GM19099 (cell line): ENCODE data around the gene UBXN11.

Experiments
- POLR2A ChIP-seq: IDR thresholded peaks from 3 replicates; pipeline ENCODE4 v1.6.1; 2011; ENCODE audit warnings: low read depth; ENCODE audit not compliant: insufficient read length; ENCODE audit errors: extremely low read depth

UBXN11 gene

DNA sequence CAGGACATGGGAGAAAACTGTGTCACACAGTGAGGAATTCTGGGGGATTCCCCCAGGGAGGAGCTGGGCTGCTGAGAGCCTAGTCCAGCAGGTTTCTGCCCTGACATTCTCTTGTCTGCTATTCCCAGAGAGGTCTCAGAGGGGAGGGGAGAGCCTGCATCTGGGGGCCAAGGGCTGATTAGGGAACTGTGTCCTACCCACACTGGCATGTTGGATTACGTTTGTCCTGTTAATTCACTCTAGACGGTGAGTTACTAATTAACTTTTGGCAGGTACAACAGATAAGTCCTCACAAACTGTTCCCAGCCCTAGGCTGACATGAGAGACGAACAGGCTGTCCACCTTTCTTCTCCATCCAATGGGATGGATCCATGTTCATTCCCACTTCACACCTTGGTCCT lies 29.2 kb downstream of the UBXN11 start:
- no peak for TF ChIP-seq POLR2A

DNA sequence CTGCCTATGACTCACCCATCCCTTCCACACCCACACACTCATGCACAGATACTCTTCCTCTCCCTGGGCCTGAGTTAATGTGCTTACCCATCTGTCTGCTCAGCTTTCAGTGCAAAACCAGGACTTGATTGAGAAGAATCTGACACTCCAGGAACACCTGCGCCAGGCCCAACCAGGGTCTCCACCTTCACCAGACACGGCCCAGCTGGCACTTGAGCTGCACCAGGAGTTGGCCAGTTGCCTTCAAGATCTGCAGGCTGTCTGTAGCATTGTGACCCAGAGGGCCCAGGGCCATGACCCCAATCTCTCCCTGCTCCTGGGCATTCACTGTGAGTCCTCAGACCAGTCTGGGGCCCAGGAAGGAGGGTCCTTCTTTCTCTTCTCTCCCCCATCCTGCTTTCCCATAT lies 30.0 kb downstream of the UBXN11 start:
- no peak for TF ChIP-seq POLR2A

DNA sequence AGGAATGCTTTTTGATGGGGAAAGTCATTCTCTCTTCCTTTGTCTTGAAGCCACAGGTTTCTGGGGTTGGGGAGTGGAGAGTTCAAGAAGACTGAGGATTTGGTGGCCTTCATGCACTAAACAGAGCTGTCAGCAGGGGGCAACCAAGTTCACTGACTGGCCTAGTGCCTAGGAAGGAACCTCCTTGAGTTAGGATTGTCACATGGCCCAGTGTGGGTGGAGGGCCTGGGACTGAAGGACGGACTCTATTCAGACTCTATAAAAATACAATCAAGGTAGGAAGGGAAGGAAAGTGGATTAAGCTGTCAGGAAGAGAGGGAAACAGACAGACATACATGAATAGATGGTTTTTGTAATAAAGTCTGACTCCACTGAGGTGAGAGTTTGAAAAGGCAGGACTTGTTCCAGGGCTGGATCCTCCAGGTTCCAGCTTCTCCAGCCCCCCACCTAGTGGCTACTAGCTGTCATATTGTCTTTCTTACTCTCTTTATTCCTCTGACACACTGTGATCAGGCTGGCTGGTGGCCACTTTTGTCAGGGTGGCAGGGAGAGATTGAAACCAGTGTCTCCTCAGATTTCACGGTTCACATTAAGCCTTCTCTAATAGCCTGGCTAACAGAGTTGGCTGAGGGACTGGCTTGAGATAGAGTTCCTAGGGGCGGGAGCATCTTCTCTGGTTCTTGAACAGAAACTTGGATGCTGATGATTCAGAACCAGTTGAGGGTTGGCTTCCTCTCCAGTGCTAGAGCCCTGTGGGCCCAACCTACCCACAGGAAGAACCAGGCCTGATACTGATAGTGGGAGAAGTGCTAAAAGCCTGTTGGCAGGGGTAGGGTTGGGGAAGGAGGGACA lies 30.6 kb downstream of the UBXN11 start:
- TF ChIP-seq POLR2A: no peak

DNA sequence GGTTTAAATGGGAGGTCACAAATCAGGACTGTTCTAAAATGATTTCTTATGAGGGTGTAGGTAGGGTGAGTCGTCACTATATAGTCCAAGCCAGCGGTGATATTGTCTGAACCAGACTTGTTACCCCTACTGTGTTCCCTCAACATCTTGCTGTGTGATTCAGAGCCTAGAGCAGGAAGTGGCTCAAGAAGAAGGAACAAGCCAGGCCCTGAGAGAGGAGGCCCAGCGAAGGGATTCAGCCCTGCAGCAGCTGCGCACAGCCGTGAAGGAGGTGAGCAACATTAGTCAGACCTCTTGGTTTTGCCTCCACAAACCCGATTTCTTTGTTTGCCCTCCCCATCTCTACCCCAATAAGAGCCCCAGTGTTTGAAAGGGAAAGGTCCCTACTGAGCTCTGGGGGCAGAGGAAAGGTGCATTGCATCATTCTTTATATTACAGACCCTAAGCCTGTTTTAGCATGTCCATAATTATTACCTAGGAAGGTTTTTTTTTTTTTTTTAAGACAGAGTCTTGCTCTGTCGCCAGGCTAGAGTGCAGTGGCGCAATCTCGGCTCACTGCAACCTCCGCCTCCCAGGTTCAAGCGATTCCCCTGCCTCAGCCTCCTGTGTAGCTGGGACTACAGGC lies 31.5 kb downstream of the UBXN11 start:
- no peak for TF ChIP-seq POLR2A

DNA sequence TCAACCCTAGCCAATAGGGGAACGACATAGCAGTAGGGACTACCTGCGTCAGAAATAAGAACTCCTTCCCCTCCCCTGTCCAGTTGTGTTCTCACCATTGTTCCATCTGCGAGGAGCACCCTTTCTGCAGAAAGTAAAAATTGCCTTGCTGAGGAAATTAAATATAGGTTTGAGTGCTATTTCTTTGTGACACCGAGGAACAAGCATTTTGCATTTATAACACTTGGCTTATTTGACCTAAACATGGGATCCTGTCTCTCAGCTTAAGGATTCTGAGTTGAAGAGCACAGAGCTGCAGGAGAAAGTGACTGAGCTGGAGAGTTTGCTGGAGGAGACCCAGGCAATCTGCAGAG lies 37.3 kb downstream of the UBXN11 start:
- no peak for TF ChIP-seq POLR2A

DNA sequence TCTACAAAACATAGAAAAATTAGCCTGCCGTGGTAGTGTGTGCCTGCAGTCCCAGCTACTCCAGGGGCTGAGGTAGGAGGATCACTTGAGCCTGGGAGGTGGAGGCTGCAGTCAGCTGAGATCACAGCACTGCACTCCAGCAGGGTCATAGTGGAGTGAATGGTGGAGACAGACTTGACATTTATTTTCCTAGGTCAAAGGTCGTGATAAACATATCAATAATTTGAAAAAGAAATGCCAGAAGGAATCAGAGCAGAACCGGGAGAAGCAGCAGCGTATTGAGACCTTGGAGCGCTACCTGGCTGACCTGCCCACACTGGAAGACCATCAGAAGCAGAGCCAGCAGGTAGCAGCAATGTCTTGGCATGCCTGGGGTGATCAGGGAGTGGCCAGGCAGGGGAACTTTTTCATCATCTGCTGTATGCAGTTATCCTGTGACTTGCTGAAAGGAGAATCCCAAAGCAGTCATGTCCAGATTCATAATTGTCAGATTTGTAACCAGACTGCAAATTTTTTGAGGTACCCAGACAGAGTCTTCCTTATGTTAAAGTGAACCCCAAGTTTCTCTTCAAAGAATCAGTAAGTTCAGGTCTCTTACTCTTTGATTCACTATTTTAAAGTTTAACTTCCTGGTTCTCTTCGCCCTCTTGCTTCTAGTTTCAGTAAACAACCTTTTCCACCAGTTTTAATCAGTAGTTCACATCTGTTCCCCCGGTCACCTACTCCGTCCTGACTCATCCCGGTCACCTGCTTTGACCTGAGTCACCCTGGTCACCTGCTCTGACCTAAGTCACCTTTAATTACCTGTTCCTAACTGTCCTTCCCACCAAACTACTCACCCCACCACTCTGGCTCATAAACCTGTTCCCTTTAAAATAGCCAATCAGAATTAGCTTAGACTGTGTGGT lies 37.9 kb downstream of the UBXN11 start:
- no peak for TF ChIP-seq POLR2A

DNA sequence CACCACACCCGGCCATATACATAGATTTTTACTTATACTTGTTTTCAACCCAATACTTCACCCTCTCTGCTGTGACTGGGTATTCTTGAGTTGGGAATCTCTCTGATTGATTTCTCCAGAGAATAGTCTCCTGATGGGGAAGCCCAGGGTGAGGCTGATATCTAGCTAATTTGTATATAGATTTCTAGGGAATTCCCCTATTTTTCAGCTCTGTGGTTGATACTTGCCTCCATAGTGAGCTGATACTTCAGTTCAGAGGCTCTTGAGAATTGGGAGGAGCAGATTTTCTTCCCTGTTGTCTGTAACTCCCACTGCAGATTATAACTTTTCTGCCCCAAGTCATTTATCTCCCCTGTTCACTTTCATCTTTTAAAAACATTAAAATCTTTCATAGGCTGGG lies 41.0 kb downstream of the UBXN11 start:
- TF ChIP-seq POLR2A: no peak

DNA sequence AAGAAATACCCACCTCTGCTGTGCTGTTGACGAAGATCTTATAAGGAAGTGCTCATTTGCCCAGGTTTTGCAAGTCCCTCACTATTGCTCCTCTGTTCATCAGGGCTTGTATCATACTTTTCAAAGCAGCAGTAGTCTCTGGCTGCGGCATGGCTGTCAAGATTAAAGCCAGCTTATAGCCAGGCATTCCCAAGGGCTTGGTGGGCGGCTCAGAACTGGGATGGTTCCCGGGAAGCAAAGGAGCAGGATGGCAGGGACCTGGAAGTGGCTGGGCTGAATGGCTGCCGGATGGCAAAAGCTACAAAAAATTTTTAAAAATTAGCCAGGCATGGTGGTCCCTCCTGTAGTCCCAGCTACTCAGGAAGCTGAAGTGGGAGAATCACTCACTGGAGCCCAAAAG lies 43.2 kb downstream of the UBXN11 start:
- TF ChIP-seq POLR2A: no peak

DNA sequence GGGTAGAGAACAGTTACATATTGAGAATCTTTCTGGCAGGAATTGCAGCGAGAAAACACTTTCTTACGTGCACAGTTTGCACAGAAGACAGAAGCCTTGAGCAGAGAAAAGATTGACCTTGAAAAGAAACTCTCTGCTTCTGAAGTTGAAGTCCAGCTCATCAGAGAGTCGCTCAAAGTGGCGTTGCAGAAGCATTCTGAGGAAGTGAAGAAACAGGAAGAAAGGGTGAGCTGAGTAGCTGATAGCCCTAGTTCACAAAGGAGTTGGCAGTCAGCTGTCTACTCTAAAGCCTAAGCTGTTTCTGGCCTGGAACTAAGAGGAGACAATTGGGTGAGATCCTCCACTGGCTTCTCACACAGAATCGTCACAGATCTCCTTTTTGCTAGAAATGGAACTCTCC lies 46.9 kb downstream of the UBXN11 start:
- no peak for TF ChIP-seq POLR2A

DNA sequence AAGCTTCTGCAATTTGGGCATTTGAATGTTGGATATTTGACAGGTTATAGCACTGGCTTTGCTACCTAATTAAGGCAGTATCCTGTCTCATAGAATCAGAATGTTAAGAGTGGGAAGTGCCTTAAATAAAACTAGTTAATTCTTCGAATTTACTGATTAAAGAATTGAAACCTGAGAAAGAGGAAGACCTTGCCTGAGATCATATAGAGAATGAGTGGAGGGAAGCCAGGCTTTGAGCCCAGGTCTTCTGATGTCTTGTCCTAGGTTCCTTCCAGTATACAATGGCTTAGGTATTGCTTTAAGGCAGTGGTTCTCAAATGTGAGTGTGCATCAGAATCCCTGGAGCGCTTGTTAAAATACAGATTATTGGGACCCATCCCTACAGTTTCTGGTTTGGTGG lies 47.4 kb downstream of the UBXN11 start:
- TF ChIP-seq POLR2A: no peak

DNA sequence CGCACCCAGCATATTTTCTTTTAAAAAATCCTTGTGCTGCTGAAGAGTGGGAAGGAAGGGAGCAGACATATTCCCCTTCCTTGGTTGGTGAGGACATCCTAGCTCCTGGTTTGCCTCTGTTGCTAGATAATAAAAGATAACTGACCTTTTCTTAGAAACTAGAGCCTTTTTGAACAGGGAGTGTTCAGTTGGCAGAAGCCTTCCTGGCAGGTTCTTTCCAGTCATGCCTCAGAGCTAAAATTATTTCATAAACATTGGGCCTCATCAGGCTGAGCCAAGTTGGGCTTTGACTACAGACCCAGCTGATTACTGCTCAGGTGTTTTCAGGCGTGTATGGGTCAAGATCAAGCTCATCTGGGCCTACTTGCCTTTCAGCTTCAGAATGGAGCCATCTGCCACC lies 49.2 kb downstream of the UBXN11 start:
- TF ChIP-seq POLR2A: no peak

DNA sequence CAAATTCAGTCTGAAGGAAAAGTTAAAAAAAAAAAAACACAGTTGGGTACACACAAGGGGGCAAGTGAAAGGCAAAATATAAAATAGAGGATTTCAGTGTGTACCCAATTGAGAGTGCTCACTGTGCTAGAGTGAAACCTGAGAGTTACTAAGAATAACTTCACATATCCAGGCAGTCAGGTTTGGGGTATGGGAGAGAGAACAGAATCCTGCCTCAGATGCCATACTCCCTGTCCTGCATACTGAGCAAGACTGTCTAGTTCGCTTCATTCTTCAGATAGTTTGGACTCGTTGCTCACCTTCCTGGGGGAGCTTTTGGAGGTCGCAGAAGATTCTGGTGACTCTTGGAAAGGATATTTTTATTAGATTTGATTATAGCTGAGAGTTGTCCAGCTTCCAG lies 52.0 kb downstream of the UBXN11 start:
- TF ChIP-seq POLR2A: no peak

DNA sequence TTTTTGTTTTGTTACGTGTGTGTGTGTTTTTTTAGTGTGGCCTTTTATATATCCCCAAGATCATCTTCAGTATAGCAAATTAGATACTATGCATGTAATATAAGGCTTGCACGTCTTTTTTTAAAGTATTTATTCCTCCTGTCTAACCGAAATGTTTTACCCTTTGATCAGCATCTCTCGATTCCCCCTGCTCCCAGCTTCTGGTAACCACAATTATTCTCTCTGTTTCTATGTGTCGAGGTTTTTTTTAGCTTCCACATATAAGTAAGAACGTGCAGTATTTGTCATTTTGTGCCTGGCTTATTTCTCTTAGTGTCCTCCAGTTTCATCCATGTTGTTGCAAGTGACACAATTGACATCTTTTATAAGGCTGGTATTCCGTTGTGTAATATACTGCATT lies 53.7 kb downstream of the UBXN11 start:
- TF ChIP-seq POLR2A: no peak

DNA sequence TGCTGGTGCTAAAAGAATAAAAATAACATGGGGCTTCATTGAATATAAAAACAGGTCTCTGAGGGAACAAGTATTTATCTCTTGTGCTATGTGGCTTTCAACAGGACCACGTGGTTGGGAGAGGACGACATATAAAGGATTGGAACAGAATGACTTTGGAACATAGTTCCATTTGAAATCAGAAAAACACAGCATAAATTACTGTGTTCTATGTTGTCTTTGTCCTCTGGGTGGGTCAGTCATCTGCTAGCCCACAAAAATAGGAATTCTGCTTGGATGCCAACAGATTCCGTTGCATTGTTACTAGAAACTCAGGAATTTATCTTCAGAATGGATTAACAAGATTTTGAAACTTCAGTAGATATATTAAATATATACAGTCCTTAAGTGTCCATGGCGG lies 66.5 kb downstream of the UBXN11 start:
- no peak for TF ChIP-seq POLR2A

DNA sequence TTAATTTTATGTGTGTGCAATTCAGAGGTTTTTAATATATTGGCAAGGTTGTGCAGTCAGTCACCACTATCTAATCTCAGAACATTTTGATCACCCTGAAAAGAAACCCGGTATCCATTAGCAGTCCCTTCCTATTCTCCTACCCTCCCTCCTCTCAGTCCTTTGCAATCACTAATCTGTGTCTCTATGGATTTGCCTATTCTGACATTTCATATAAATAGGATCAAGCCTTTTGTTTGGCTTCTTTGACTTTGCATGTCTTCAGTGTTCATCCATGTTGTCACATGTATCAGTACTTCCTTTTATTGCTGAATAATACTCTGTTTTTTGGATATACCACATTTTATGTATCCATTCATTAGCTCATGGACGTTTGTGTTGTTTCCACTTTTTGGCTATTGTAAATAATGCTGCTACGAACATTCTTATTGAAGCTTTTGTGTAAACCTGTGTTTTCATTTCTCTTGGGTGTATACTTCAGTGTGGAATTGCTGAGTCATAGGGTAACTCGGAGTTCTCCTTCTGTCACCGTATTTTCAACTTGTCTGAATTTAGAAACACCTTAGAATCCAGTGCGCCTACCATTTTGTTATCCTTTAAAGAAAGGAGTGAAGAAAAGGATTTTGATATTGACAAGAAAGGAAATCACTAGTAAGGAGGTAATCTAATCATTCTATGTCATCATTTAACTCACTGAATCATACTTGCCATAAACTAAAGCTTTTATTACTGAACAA lies 69.0 kb downstream of the UBXN11 start:
- TF ChIP-seq POLR2A: no peak
